ENCODE measurements around the gene ATP5PO.

ATP5PO gene

GRCh38 chr21:33915368-33916199, at the start of gene ATP5PO:
ATP5PO (minus strand) TSS chr21:33915804; CDS start chr21:33915763, 41 bp downstream.
- peak; percentile 98 for DNase-seq

- no peak for DNase-seq
These were observed 49.2 kb upstream of the ATP5PO start for GRCh38 chr21:33964706-33965325.

- DNase-seq, result no peak
These were observed 48.4 kb upstream of the ATP5PO start for GRCh38 chr21:33963848-33964555.

GRCh38 chr21:33962290-33962689, 46.7 kb upstream of the ATP5PO start:
- no peak for DNase-seq

- DNase-seq, result no peak
These were observed 45.5 kb upstream of the ATP5PO start for GRCh38 chr21:33961061-33961460.

GRCh38 chr21:33959680-33960079, 44.1 kb upstream of the ATP5PO start:
- DNase-seq, result no peak

GRCh38 chr21:33954395-33954794, 38.8 kb upstream of the ATP5PO start:
- no peak for DNase-seq

GRCh38 chr21:33951276-33952178, 35.9 kb upstream of the ATP5PO start:
- DNase-seq, result no peak

- DNase-seq, result no peak
These were observed 35.0 kb upstream of the ATP5PO start for GRCh38 chr21:33950431-33951079.

- DNase-seq, result peak; percentile 26
These were observed 34.2 kb upstream of the ATP5PO start for GRCh38 chr21:33949516-33950430.

GRCh38 chr21:33948951-33949444, 33.4 kb upstream of the ATP5PO start:
- DNase-seq, result no peak

GRCh38 chr21:33948096-33948950, 32.7 kb upstream of the ATP5PO start:
- DNase-seq, result peak; percentile 91

GRCh38 chr21:33947451-33948095, 32.0 kb upstream of the ATP5PO start:
- DNase-seq, result peak; percentile 93

GRCh38 chr21:33945652-33946270, 30.2 kb upstream of the ATP5PO start:
- no peak for DNase-seq

- DNase-seq, result no peak
These were observed 28.7 kb upstream of the ATP5PO start for GRCh38 chr21:33944185-33944763.

GRCh38 chr21:33943293-33943692, 27.7 kb upstream of the ATP5PO start:
- DNase-seq, result no peak

- DNase-seq, result no peak
These were observed 26.8 kb upstream of the ATP5PO start for GRCh38 chr21:33942426-33942825.

GRCh38 chr21:33940881-33941245, 25.3 kb upstream of the ATP5PO start:
- DNase-seq, result no peak
